NB4 (cell line): Measurements from ENCODE around the gene B3GALT5.
"Not testable (repeated sequence)": the region's sequence is repeated elsewhere in the genome, so short reads cannot be mapped to it uniquely, and the experiment has no call there.

ENCODE experiments used
- DNase-seq: peaks from one replicate; pipeline ENCODE4 v3.0.0; 2010; ENCODE audit warnings: low read depth
- H3K4me3 ChIP-seq: one replicate; pipeline ENCODE4 v1.5.1; 2011; ENCODE audit warnings: mild to moderate bottlenecking, low read depth, low read length, moderate library complexity
- MYC ChIP-seq: IDR thresholded peaks from 2 replicates; pipeline ENCODE4 v1.6.1; 2011; ENCODE audit warnings: low read depth, low read length
- POLR2A ChIP-seq: IDR thresholded peaks from 2 replicates; pipeline ENCODE4 v1.6.1; 2011; ENCODE audit warnings: mild to moderate bottlenecking; ENCODE audit not compliant: insufficient read length; ENCODE audit errors: extremely low read depth
- TF ChIP-seq, protein P1 (sequence below): IDR thresholded peaks from 2 replicates; pipeline ENCODE4 v1.6.1; 2011; ENCODE audit warnings: low read depth, low read length
- TF ChIP-seq, protein P2 (sequence below): IDR thresholded peaks from one replicate; pipeline ENCODE4 v1.5.1; 2012; ENCODE audit warnings: low read depth, low read length

The B3GALT5 gene

DNA sequence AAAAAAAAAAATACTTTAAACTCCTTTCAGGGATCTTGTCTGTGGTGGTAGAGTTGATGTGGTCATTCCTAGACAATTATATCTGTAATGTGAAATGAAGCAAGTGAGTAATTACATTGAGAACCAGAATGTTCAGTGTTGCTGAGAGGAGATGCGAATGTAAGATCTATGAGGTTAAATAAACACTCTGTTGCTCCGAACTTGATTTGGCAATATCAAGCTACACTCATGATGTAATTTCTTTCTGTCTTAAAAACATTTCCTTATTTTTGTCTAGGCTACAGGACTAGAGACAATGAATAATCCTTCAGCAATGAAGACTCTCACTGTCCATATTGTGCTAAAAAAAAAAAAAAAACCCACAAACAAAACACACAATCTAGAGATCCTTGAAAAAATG lies 69.1 kb downstream of the B3GALT5 start:
- H3K4me3 ChIP-seq, result no peak overlapping the region
- DNase-seq, result no peak
- no peak for TF ChIP-seq MYC
- TF ChIP-seq, protein P1, sequence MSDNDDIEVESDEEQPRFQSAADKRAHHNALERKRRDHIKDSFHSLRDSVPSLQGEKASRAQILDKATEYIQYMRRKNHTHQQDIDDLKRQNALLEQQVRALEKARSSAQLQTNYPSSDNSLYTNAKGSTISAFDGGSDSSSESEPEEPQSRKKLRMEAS, result no peak
- TF ChIP-seq, protein P2, sequence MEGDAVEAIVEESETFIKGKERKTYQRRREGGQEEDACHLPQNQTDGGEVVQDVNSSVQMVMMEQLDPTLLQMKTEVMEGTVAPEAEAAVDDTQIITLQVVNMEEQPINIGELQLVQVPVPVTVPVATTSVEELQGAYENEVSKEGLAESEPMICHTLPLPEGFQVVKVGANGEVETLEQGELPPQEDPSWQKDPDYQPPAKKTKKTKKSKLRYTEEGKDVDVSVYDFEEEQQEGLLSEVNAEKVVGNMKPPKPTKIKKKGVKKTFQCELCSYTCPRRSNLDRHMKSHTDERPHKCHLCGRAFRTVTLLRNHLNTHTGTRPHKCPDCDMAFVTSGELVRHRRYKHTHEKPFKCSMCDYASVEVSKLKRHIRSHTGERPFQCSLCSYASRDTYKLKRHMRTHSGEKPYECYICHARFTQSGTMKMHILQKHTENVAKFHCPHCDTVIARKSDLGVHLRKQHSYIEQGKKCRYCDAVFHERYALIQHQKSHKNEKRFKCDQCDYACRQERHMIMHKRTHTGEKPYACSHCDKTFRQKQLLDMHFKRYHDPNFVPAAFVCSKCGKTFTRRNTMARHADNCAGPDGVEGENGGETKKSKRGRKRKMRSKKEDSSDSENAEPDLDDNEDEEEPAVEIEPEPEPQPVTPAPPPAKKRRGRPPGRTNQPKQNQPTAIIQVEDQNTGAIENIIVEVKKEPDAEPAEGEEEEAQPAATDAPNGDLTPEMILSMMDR, result no peak
- no peak for TF ChIP-seq POLR2A

DNA sequence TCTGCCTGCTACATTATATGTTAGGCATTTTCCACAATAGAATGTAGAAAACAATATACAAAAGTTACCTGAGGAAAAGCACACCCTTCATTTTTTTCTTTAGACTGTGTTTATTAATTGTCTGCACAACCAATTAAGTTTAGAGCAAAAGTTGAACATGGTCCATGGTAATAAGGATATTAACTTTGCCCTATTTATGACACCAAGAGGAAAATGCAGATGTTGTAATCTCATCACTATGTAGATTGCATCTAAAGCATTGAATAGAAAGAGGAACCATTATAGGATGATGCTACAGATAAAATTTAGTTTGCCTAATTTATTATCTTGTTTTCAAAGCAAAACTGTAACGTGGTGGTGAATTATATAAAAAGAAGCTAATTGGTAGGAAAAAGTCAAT lies 72.5 kb downstream of the B3GALT5 start:
- no peak for DNase-seq
- H3K4me3 ChIP-seq, result no peak overlapping the region
- TF ChIP-seq, protein P1, result no peak
- TF ChIP-seq POLR2A, result no peak
- TF ChIP-seq, protein P2, result no peak
- TF ChIP-seq MYC, result no peak

DNA sequence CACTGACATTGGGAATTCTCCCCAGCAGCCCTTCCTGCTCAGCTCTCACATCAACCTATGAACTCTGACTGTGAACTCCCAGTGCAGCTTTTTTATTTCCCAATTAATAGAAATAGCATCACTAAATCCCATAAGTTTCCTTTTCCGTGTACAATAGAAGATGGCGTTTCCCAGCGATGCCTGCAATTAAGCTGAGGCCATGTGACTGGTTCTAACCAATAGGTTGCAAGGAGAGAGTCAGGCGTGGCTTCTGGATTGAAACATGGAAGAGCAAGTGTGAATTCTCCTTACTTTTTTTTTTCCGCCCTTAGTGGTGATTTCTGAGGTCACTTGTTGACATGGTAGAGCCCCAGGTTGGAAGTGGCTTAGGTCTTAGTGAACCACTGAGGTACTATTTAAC lies 73.3 kb downstream of the B3GALT5 start:
- H3K4me3 ChIP-seq, result no peak overlapping the region
- no peak for DNase-seq
- TF ChIP-seq, protein P2, result no peak
- TF ChIP-seq, protein P1, result no peak
- TF ChIP-seq POLR2A (no peak), MYC (no peak)

DNA sequence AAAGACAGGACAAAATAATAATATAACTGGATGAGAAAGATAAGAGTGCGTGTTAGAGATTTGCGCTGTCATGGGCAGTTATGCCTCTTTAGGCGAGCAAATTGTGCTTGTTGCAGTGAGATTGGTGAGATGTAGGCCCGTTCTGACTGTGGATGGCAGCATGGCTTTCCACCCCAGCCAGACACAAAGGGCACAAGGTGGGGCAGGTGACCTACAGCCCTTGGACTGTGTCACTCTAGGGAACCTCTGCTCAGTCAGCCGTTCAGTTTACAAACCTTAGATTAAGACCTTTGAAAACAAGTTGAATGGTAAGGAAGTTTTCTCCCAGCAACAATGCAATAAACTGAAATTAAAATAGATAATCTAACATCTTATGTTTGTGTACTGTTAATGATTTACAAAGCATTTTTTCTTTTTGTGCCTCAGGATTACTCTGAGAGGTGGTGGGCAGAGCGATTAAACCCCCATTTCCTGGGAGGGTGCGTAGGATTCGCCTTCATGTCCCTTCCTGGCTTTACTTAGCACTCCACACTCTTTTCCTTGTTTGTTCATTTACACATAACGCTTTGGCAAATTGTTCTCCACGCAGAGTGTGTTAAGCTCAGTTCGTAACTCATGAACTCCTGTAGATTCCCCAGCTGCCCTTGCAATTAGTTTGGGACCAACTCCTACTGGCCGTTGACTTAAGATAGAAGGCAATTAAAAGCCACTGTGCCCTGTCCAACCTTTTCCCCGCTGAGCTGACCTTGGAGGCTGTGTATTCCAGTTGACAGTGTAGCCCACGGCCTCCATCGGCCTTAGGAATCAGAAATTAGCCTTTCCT lies 74.1 kb downstream of the B3GALT5 start:
- H3K4me3 ChIP-seq, result no peak overlapping the region
- TF ChIP-seq, protein P1, result no peak
- TF ChIP-seq, protein P2, result no peak
- TF ChIP-seq POLR2A, result no peak
- no peak for TF ChIP-seq MYC
- no peak for DNase-seq

DNA sequence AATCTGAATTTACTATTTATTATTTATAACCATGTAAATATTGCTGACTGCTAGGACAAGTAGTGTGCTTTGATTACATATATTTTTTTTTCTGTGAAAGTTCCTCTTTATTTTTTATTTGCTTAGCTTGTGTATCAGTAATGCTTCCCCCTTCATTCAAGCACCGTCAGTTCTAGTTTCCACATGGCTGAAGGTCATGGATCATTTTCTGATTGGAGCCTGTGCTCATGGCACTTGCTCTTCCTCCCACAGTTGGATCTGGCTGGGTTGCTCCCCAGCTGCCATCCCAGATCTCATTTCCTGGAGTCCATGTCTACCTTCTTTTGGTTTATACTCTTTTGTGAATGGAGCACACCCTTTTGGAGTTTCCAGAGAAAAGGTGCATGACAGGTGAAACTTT lies 75.3 kb downstream of the B3GALT5 start:
- TF ChIP-seq, protein P1, result no peak
- TF ChIP-seq, protein P2, result no peak
- no peak for TF ChIP-seq MYC
- DNase-seq, result no peak
- no peak overlapping the region for H3K4me3 ChIP-seq

DNA sequence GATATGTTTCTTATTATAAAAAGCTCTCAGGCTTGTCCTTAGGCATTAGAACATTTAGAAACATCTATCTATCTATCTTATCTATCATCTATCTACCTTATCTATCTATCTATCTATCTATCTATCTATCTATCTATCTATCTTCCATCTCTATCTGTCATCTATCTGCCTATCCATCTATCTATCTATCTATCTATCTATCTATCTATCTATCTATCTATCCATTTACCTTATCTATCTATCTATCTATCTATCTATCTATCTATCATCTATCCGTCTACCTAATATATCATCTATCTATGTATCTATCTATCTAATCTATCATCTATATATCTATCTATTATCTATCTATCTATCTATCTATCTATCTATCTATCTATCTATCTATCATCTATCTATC lies 77.1 kb downstream of the B3GALT5 start:
- not testable (repeated sequence) for DNase-seq, H3K4me3 ChIP-seq
